Neuronal stem cell (in vitro differentiated cells): Measurements from ENCODE around the gene HOXD10.
A peak's percentile ranks its signal among the peaks of the same experiment; 100 is the strongest.

Experiments used
- DNase-seq: peaks from one replicate; pipeline ENCODE4 v3.0.0-alpha.2; 2013; ENCODE audit warnings: low spot score
- H2AFZ ChIP-seq: one replicate; pipeline ENCODE4 v1.6.1; 2013; ENCODE audit warnings: mild to moderate bottlenecking, low read length, inconsistent platforms
- H2AK5ac ChIP-seq: 2 replicates; pipeline ENCODE4 v1.6.1; 2013; ENCODE audit warnings: low read depth, mild to moderate bottlenecking, inconsistent platforms, low read length, moderate library complexity, mixed read lengths
- H2BK120ac ChIP-seq: 2 replicates; pipeline ENCODE4 v1.6.1; 2013; ENCODE audit warnings: low read depth, mild to moderate bottlenecking, inconsistent platforms, low read length, moderate library complexity, mixed read lengths
- H2BK12ac ChIP-seq: one replicate; pipeline ENCODE4 v1.6.1; 2013; ENCODE audit warnings: low read length, inconsistent platforms
- H2BK15ac ChIP-seq: 2 replicates; pipeline ENCODE4 v1.6.1; 2013; ENCODE audit warnings: mild to moderate bottlenecking, low read length, inconsistent platforms, mixed read lengths
- H2BK5ac ChIP-seq: one replicate; pipeline ENCODE4 v1.6.1; 2013; ENCODE audit warnings: inconsistent platforms, mild to moderate bottlenecking, low read length, moderate library complexity
- H3K14ac ChIP-seq: one replicate; pipeline ENCODE4 v1.6.1; 2013; ENCODE audit warnings: low read length, inconsistent platforms
- H3K18ac ChIP-seq: 2 replicates; pipeline ENCODE4 v1.6.1; 2013; ENCODE audit warnings: low read length, inconsistent platforms
- H3K23ac ChIP-seq: 2 replicates; pipeline ENCODE4 v1.6.1; 2013; ENCODE audit warnings: low read depth, mild to moderate bottlenecking, mixed read lengths, low read length, inconsistent platforms; ENCODE audit not compliant: poor library complexity
- H3K27ac ChIP-seq: replicated peaks from 3 replicates; pipeline ENCODE4 v1.5.1; 2013; ENCODE audit warnings: low read length, inconsistent platforms
- H3K27me3 ChIP-seq, 3 experiments: 2 replicates each; pipeline ENCODE4 v1.6.1; 2013; ENCODE audit warnings: low read length in 3 of 3, mild to moderate bottlenecking in 2 of 3, inconsistent platforms in 1 of 3, low read depth in 1 of 3, mixed read lengths in 1 of 3, moderate library complexity in 1 of 3; ENCODE audit not compliant: control insufficient read depth in 3 of 3, insufficient read depth in 3 of 3
- H3K36me3 ChIP-seq, 2 donors: replicated peaks in 1 of 2; 2 replicates each; pipeline ENCODE4 v1.6.1; 2013; ENCODE audit warnings: low read length in 2 of 2; ENCODE audit not compliant: control insufficient read depth in 2 of 2, insufficient read depth in 2 of 2
- H3K4ac ChIP-seq: 2 replicates; pipeline ENCODE4 v1.6.1; 2013; ENCODE audit warnings: inconsistent platforms, mild to moderate bottlenecking, low read length, moderate library complexity
- H3K4me1 ChIP-seq, 2 donors: 1 replicate in 1 of 2; 2 replicates in 1 of 2; pipeline ENCODE4 v1.6.1; 2013; ENCODE audit warnings: low read length in 2 of 2, low read depth in 1 of 2; ENCODE audit not compliant: control insufficient read depth in 2 of 2, insufficient read depth in 1 of 2
- H3K4me2 ChIP-seq: one replicate; pipeline ENCODE4 v1.6.1; 2013; ENCODE audit warnings: mild to moderate bottlenecking, low read length, inconsistent platforms; ENCODE audit not compliant: insufficient read depth, poor library complexity, severe bottlenecking
- H3K4me3 ChIP-seq, 2 donors: 2 replicates each; pipeline ENCODE4 v1.5.1; 2013; ENCODE audit warnings: low read length in 2 of 2, mild to moderate bottlenecking in 2 of 2, inconsistent platforms in 1 of 2, moderate library complexity in 1 of 2
- H3K79me1 ChIP-seq: one replicate; pipeline ENCODE4 v1.6.1; 2013; ENCODE audit warnings: low read depth, mild to moderate bottlenecking, inconsistent platforms, low read length, moderate library complexity
- H3K9ac ChIP-seq: one replicate; pipeline ENCODE4 v1.6.1; 2013; ENCODE audit warnings: mild to moderate bottlenecking, low read depth, low read length, inconsistent platforms; ENCODE audit not compliant: poor library complexity
- H3K9me3 ChIP-seq, 2 donors: replicated peaks in 1 of 2; 2 replicates each; pipeline versions ENCODE3 to v1.6.1; 2013; ENCODE audit warnings: low read length in 2 of 2, mild to moderate bottlenecking in 2 of 2, inconsistent platforms in 1 of 2, low read depth in 1 of 2, mixed read lengths in 1 of 2, moderate library complexity in 1 of 2; ENCODE audit not compliant: control insufficient read depth in 2 of 2, insufficient read depth in 1 of 2
- H4K8ac ChIP-seq: one replicate; pipeline ENCODE4 v1.6.1; 2013; ENCODE audit warnings: low read depth, mild to moderate bottlenecking, inconsistent platforms, low read length, moderate library complexity
- H4K91ac ChIP-seq: one replicate; pipeline ENCODE4 v1.6.1; 2013; ENCODE audit warnings: low read length, low read depth, mild to moderate bottlenecking, inconsistent platforms; ENCODE audit not compliant: poor library complexity
- WGBS, 2 donors: extraction: QIAGEN DNeasy Blood & Tissue Kit; methylation state at CpG; one replicate each; pipeline ENCODE4 v1.1.7; 2013; ENCODE audit warnings: missing lambda C conversion rate in 2 of 2, mixed read lengths in 1 of 2; ENCODE audit not compliant: insufficient read length in 2 of 2, insufficient replicate concordance in 1 of 2; ENCODE audit errors: extremely low coverage in 2 of 2; 5-methylcytosine and 5-hydroxymethylcytosine counted together

Gene HOXD10

GRCh38 chr2:176100547-176101140 lies 15.9 kb upstream of the HOXD10 start:
- Histone ChIP-seq H2AFZ (no peak overlapping the region), H3K9me3 (peaks cover 7 to 8% of the 10 kb centered on the region in 2 donors), H3K27me3 (peaks cover 81 to 100% (median 96%) of the 10 kb centered on the region in 3 experiments), H3K27ac (no peak overlapping the region), H3K4me1 (no peaks in the 10 kb centered on the region), H3K79me1 (no peaks in the 10 kb centered on the region), H3K4me2 (no peak overlapping the region), H3K4ac (no peak overlapping the region), H3K18ac (no peak overlapping the region), H2AK5ac (no peak overlapping the region), H3K23ac (no peak overlapping the region), H2BK12ac (no peak overlapping the region), H4K8ac (no peak overlapping the region), H3K4me3 (no peak overlapping the region), H2BK120ac (no peak overlapping the region), H2BK15ac (no peak overlapping the region), H3K9ac (no peak overlapping the region), H4K91ac (no peak overlapping the region), H3K14ac (no peak overlapping the region), H3K36me3 (no peaks in the 10 kb centered on the region), H2BK5ac (no peak overlapping the region)
- no peak for DNase-seq
- WGBS, 2 donors, result no CpG with 5 or more reads among the region's 28 CpGs

- no peak overlapping the region for H2BK12ac ChIP-seq
- no peak overlapping the region for H3K14ac ChIP-seq
- H3K9ac ChIP-seq, result no peak overlapping the region
- no peaks in the 10 kb centered on the region for H3K79me1 ChIP-seq
- H3K4me2 ChIP-seq, result no peak overlapping the region
- no peak overlapping the region for H2AK5ac ChIP-seq
- H3K18ac ChIP-seq, result no peak overlapping the region
- H2AFZ ChIP-seq, result no peak overlapping the region
- no peaks in the 10 kb centered on the region for H3K4me1 ChIP-seq
- H3K27ac ChIP-seq, result no peak overlapping the region
- no peak overlapping the region for H3K4me3 ChIP-seq
- no peak overlapping the region for H4K8ac ChIP-seq
- no peak overlapping the region for H3K4ac ChIP-seq
- no peak overlapping the region for H4K91ac ChIP-seq
- H2BK15ac ChIP-seq, result no peak overlapping the region
- H3K9me3 ChIP-seq, result peaks cover 7 to 9% of the 10 kb centered on the region in 2 donors
- H3K23ac ChIP-seq, result no peak overlapping the region
- no peak overlapping the region for H2BK120ac ChIP-seq
- WGBS, 2 donors, result no CpG with 5 or more reads among the region's 2 CpGs
- H2BK5ac ChIP-seq, result no peak overlapping the region
- DNase-seq, result no peak
- no peaks in the 10 kb centered on the region for H3K36me3 ChIP-seq
- H3K27me3 ChIP-seq, result peaks cover 87 to 100% (median 99%) of the 10 kb centered on the region in 3 experiments
Measured at GRCh38 chr2:176101216-176101830, 15.3 kb upstream of the HOXD10 start.

GRCh38 chr2:176101842-176102241 lies 14.7 kb upstream of the HOXD10 start:
- no peak overlapping the region for H2BK120ac ChIP-seq
- no peak overlapping the region for H2BK15ac ChIP-seq
- H2AFZ ChIP-seq, result no peak overlapping the region
- no peak overlapping the region for H3K4me3 ChIP-seq
- H2AK5ac ChIP-seq, result no peak overlapping the region
- no peaks in the 10 kb centered on the region for H3K79me1 ChIP-seq
- H2BK12ac ChIP-seq, result no peak overlapping the region
- H3K4ac ChIP-seq, result no peak overlapping the region
- no peak overlapping the region for H3K14ac ChIP-seq
- H3K9ac ChIP-seq, result no peak overlapping the region
- H3K18ac ChIP-seq, result no peak overlapping the region
- H3K27me3 ChIP-seq, result peaks cover 86 to 100% (median 99%) of the 10 kb centered on the region in 3 experiments
- no peak overlapping the region for H3K4me2 ChIP-seq
- H3K9me3 ChIP-seq, result peaks cover 7 to 9% of the 10 kb centered on the region in 2 donors
- no peaks in the 10 kb centered on the region for H3K36me3 ChIP-seq
- no peak overlapping the region for H4K8ac ChIP-seq
- no peak for DNase-seq
- H3K27ac ChIP-seq, result no peak overlapping the region
- peak overlapping the region; percentile 18 for H3K23ac ChIP-seq
- H2BK5ac ChIP-seq, result no peak overlapping the region
- no peak overlapping the region for H4K91ac ChIP-seq
- no CpG with 5 or more reads among the region's 5 CpGs for WGBS, 2 donors
- H3K4me1 ChIP-seq, result no peaks in the 10 kb centered on the region

- no peak overlapping the region for H3K14ac ChIP-seq
- no peak overlapping the region for H2BK12ac ChIP-seq
- DNase-seq, result no peak
- no CpG with 5 or more reads among the region's 7 CpGs for WGBS, 2 donors
- peaks cover 0 to 1% of the 10 kb centered on the region in 2 donors for H3K4me1 ChIP-seq
- H2AFZ ChIP-seq, result no peak overlapping the region
- no peak overlapping the region for H3K23ac ChIP-seq
- H3K36me3 ChIP-seq, result no peaks in the 10 kb centered on the region
- no peak overlapping the region for H3K4me2 ChIP-seq
- no peak overlapping the region for H2BK5ac ChIP-seq
- no peak overlapping the region for H2BK15ac ChIP-seq
- no peak overlapping the region for H4K91ac ChIP-seq
- H3K18ac ChIP-seq, result no peak overlapping the region
- H3K79me1 ChIP-seq, result no peaks in the 10 kb centered on the region
- no peak overlapping the region for H4K8ac ChIP-seq
- H2BK120ac ChIP-seq, result no peak overlapping the region
- no peak overlapping the region for H3K9ac ChIP-seq
- H3K4me3 ChIP-seq, result no peak overlapping the region
- H3K27ac ChIP-seq, result no peak overlapping the region
- H3K4ac ChIP-seq, result no peak overlapping the region
- H3K9me3 ChIP-seq, result peaks cover 7 to 11% of the 10 kb centered on the region in 2 donors
- H2AK5ac ChIP-seq, result no peak overlapping the region
- H3K27me3 ChIP-seq, result peaks cover 86 to 100% (median 99%) of the 10 kb centered on the region in 3 experiments
Measured at GRCh38 chr2:176102309-176102866, 14.2 kb upstream of the HOXD10 start.
